ENCODE measurements around the gene RPL10A.

RPL10A gene

GRCh38 chr6:35501784-35502183, 33.6 kb downstream of the RPL10A start:
- Histone ChIP-seq H3K36me3 (ENCODE audit: insufficient read depth, low read length) (no peaks in the 10 kb centered on the region), H3K9me3 (ENCODE audit: insufficient read depth, low read depth, low read length) (no peaks in the 10 kb centered on the region), H3K27me3 (ENCODE audit: insufficient read depth, low read length, poor library complexity, severe bottlenecking) (peaks cover 10% of the 10 kb centered on the region), H3K4me1 (ENCODE audit: insufficient read depth, low read length, poor library complexity, severe bottlenecking) (peaks cover 6% of the 10 kb centered on the region), H4K20me1 (ENCODE audit: insufficient read depth, low read length, poor library complexity, severe bottlenecking) (no peaks in the 10 kb centered on the region), H3K4me2 (ENCODE audit: low read depth, low read length, poor library complexity, severe bottlenecking) (no peak overlapping the region), H3K79me2 (ENCODE audit: insufficient read depth, low read length) (no peaks in the 10 kb centered on the region), H2AFZ (ENCODE audit: low read length) (no peak overlapping the region), H3K9me2 (replicated peaks; ENCODE audit: low read depth, low read length) (no peaks in the 10 kb centered on the region), H3K9ac (ENCODE audit: low read depth, low read length, poor library complexity, severe bottlenecking) (no peak overlapping the region), H3K4me3 (ENCODE audit: low read length, poor library complexity, severe bottlenecking) (no peak overlapping the region), H3F3A (ENCODE audit: low read depth) (no peaks in the 10 kb centered on the region)
- TF ChIP-seq EZH2phosphoT487 (IDR thresholded peaks at IDR 0.05; ENCODE audit: borderline replicate concordance) = no peak
- TF ChIP-seq, protein P1, sequence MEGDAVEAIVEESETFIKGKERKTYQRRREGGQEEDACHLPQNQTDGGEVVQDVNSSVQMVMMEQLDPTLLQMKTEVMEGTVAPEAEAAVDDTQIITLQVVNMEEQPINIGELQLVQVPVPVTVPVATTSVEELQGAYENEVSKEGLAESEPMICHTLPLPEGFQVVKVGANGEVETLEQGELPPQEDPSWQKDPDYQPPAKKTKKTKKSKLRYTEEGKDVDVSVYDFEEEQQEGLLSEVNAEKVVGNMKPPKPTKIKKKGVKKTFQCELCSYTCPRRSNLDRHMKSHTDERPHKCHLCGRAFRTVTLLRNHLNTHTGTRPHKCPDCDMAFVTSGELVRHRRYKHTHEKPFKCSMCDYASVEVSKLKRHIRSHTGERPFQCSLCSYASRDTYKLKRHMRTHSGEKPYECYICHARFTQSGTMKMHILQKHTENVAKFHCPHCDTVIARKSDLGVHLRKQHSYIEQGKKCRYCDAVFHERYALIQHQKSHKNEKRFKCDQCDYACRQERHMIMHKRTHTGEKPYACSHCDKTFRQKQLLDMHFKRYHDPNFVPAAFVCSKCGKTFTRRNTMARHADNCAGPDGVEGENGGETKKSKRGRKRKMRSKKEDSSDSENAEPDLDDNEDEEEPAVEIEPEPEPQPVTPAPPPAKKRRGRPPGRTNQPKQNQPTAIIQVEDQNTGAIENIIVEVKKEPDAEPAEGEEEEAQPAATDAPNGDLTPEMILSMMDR (conservative IDR thresholded peaks at IDR 0.05; ENCODE audit: low read length) = no peak

DNA sequence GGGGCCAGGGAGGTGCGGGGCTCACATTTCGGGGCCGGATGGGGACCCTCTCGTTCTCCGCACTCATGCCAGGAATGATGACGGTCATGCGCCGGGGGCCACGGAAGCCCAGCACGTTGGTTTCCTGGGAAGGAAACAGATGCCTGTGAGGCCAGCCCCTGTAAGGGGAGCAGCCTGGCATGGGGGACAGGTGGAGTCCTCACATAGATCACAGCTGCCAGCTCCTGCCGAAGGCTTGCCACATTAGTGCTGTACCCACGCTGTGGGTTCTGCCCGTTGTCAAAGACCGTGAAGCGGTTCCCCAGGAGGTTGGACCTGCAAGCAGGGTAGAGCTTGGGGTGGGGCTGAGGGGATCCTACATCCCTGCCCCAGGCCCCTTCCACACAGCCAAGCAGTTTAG, 35.3 kb downstream of the RPL10A start:
- TF ChIP-seq EZH2phosphoT487 (IDR thresholded peaks at IDR 0.05; ENCODE audit: borderline replicate concordance) = no peak
- TF ChIP-seq, protein P1 (conservative IDR thresholded peaks at IDR 0.05; ENCODE audit: low read length) = no peak
- H2AFZ ChIP-seq (ENCODE audit: low read length) = no peak overlapping the region; the same call in 1 of the 2 replicates
- H3K4me1 ChIP-seq (ENCODE audit: insufficient read depth, low read length, poor library complexity, severe bottlenecking) = no peaks in the 10 kb centered on the region
- no peaks in the 10 kb centered on the region for H3K27me3 ChIP-seq (ENCODE audit: insufficient read depth, low read length, poor library complexity, severe bottlenecking)
- no peaks in the 10 kb centered on the region for H4K20me1 ChIP-seq (ENCODE audit: insufficient read depth, low read length, poor library complexity, severe bottlenecking)
- no peaks in the 10 kb centered on the region for H3K9me3 ChIP-seq (ENCODE audit: insufficient read depth, low read depth, low read length)
- H3K79me2 ChIP-seq (ENCODE audit: insufficient read depth, low read length) = no peaks in the 10 kb centered on the region
- no peaks in the 10 kb centered on the region for H3K9me2 ChIP-seq (replicated peaks; ENCODE audit: low read depth, low read length)
- H3K9ac ChIP-seq (ENCODE audit: low read depth, low read length, poor library complexity, severe bottlenecking) = no peak overlapping the region
- H3K36me3 ChIP-seq (ENCODE audit: insufficient read depth, low read length) = no peaks in the 10 kb centered on the region
- no peaks in the 10 kb centered on the region for H3F3A ChIP-seq (ENCODE audit: low read depth)
- H3K4me3 ChIP-seq (ENCODE audit: low read length, poor library complexity, severe bottlenecking) = no peak overlapping the region
- H3K4me2 ChIP-seq (ENCODE audit: low read depth, low read length, poor library complexity, severe bottlenecking) = no peak overlapping the region

- Histone ChIP-seq H3K9me2 (replicated peaks; ENCODE audit: low read depth, low read length) (no peaks in the 10 kb centered on the region), H3K9me3 (ENCODE audit: insufficient read depth, low read depth, low read length) (no peaks in the 10 kb centered on the region), H3K36me3 (ENCODE audit: insufficient read depth, low read length) (no peaks in the 10 kb centered on the region), H3K4me1 (ENCODE audit: insufficient read depth, low read length, poor library complexity, severe bottlenecking) (no peaks in the 10 kb centered on the region), H3K9ac (ENCODE audit: low read depth, low read length, poor library complexity, severe bottlenecking) (no peak overlapping the region), H2AFZ (ENCODE audit: low read length) (no peak overlapping the region), H3F3A (ENCODE audit: low read depth) (no peaks in the 10 kb centered on the region), H3K4me2 (ENCODE audit: low read depth, low read length, poor library complexity, severe bottlenecking) (no peak overlapping the region), H3K4me3 (ENCODE audit: low read length, poor library complexity, severe bottlenecking) (no peak overlapping the region), H3K27me3 (ENCODE audit: insufficient read depth, low read length, poor library complexity, severe bottlenecking) (no peaks in the 10 kb centered on the region), H3K79me2 (ENCODE audit: insufficient read depth, low read length) (no peaks in the 10 kb centered on the region), H4K20me1 (ENCODE audit: insufficient read depth, low read length, poor library complexity, severe bottlenecking) (no peaks in the 10 kb centered on the region)
- no peak for TF ChIP-seq EZH2phosphoT487 (IDR thresholded peaks at IDR 0.05; ENCODE audit: borderline replicate concordance)
- TF ChIP-seq, protein P1 (conservative IDR thresholded peaks at IDR 0.05; ENCODE audit: low read length) = no peak
Observed at GRCh38 chr6:35505999-35506412, 37.8 kb downstream of the RPL10A start.
